Measurements from ENCODE around the gene AREL1.

AREL1 gene

DNA sequence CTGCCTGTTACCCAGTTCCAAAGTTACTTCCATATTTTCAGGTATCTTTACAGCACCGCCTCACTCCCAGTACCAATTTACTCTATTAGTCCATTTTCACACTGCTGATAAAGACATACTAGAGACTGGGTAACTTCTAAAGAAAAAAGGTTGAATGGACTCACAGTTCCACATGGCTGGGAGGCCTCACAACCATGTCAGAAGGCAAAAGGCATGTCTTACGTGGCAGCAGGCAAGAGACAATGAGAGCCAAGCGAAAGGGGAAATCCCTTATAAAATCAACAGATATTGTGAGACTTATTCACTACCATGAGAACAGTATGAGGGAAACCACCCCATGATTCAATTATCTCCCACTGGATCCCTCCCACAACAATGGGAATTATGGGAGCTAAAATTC lies 9.8 kb downstream of the AREL1 start:
- DNase-seq (ENCODE audit: low read depth): no peak
- TF ChIP-seq, protein P1, sequence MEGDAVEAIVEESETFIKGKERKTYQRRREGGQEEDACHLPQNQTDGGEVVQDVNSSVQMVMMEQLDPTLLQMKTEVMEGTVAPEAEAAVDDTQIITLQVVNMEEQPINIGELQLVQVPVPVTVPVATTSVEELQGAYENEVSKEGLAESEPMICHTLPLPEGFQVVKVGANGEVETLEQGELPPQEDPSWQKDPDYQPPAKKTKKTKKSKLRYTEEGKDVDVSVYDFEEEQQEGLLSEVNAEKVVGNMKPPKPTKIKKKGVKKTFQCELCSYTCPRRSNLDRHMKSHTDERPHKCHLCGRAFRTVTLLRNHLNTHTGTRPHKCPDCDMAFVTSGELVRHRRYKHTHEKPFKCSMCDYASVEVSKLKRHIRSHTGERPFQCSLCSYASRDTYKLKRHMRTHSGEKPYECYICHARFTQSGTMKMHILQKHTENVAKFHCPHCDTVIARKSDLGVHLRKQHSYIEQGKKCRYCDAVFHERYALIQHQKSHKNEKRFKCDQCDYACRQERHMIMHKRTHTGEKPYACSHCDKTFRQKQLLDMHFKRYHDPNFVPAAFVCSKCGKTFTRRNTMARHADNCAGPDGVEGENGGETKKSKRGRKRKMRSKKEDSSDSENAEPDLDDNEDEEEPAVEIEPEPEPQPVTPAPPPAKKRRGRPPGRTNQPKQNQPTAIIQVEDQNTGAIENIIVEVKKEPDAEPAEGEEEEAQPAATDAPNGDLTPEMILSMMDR (IDR thresholded peaks at IDR 0.05; ENCODE audit: control insufficient read depth, insufficient read depth, low read depth, low read length, missing control alignments): no peak
- H3K4me3 ChIP-seq (ENCODE audit: control insufficient read depth, low read depth, low read length): no peak overlapping the region

DNA sequence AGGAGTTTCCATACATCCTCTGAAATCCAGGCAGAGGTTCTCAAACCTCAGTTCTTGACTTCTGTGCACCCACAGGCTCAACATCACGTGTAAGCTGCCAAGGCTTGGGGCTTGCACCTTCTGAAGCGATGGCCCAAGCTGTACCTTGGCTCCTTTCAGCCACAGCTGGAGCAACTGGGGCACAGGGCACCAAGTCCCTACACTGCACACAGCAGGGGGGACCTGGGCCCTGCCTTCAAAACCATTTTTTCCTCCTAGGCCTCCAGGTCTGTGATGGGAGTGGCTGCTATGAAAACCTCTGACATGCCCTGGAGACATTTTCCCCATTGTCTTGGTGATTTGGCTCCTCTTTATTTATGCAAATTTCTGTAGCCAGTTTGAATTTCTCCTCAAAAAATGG lies 10.6 kb downstream of the AREL1 start:
- no peak for DNase-seq (ENCODE audit: low read depth)
- H3K4me3 ChIP-seq (ENCODE audit: control insufficient read depth, low read depth, low read length): no peak overlapping the region
- TF ChIP-seq, protein P1 (IDR thresholded peaks at IDR 0.05; ENCODE audit: control insufficient read depth, insufficient read depth, low read depth, low read length, missing control alignments): no peak

DNA sequence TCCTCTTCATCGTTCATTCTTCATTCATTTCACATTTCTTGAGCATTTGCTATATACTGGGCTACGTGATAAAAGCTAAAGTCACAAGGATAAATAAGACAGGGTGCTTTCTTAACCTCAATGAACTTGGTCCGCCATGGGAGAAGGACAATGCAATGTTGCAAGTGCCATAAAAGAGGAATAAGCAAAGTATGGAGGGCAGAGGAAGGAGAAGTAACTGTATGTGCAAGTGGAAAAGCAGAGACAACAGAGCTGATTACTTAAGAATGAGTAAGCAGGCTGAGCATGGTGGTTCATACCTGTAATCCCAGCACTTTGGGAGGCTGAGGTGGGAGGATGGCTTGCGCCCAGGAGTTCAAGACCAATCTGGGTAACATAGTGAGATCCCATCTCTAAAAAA lies 14.4 kb downstream of the AREL1 start:
- H3K4me3 ChIP-seq (ENCODE audit: control insufficient read depth, low read depth, low read length): no peak overlapping the region
- TF ChIP-seq, protein P1 (IDR thresholded peaks at IDR 0.05; ENCODE audit: control insufficient read depth, insufficient read depth, low read depth, low read length, missing control alignments): no peak
- no peak for DNase-seq (ENCODE audit: low read depth)

DNA sequence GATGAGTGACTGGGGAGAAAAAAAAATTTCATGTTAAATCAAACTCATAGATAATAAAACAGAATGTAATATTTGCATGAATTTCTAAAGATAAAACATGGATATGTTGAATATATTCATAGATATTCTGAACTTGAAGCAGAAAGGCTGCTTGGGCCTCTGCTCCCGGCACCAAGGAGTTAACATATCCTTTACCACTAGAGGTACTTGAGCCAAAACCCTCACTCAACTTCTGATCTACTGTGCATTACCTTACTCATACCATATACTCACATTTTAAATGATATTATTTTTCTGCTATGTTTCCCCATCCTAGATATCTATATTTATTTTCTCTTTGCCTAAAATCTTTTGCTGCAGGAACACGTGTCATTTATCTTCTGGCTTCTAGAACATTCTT lies 14.9 kb downstream of the AREL1 start:
- no peak overlapping the region for H3K4me3 ChIP-seq (ENCODE audit: control insufficient read depth, low read depth, low read length)
- no peak for DNase-seq (ENCODE audit: low read depth)
- TF ChIP-seq, protein P1 (IDR thresholded peaks at IDR 0.05; ENCODE audit: control insufficient read depth, insufficient read depth, low read depth, low read length, missing control alignments): no peak

DNA sequence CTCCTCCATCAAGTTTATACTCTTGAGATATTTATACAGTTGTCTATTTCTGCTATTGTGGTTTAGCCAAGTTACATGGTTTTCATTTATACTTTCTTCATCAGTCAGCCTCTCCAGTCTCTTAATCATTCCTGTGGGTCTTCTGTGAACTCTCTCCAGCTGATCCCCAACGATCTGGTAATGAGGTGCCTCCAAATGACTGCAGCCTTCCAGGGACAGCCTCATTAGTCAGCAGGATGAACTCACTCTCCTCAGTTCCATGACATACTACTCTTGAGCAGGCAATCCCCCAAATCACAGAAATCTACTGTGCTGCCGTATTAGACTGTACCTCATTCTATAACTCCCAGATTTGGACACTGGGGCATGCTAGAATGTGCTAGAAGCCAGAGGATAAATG lies 15.3 kb downstream of the AREL1 start:
- no peak overlapping the region for H3K4me3 ChIP-seq (ENCODE audit: control insufficient read depth, low read depth, low read length)
- peak; percentile 59 for DNase-seq (ENCODE audit: low read depth)
- TF ChIP-seq, protein P1 (IDR thresholded peaks at IDR 0.05; ENCODE audit: control insufficient read depth, insufficient read depth, low read depth, low read length, missing control alignments): no peak

DNA sequence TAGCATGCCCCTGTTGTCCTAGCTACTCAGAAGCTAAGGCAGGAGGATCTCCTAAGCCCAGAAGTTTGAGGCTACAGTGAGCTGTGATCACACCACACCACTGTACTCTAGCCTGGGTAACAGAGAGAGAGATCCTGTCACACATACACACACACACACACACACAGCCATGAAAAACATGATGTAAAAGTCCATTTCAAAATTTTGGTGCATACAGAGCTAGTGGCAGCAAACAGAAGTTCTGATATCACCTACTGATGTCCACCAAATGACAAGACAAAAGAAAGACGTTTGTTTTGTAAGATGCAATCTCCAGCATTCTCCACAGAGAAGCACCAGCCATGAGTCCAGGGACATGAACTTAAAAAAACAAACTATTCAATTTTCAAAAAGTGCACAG lies 15.9 kb downstream of the AREL1 start:
- no peak overlapping the region for H3K4me3 ChIP-seq (ENCODE audit: control insufficient read depth, low read depth, low read length)
- TF ChIP-seq, protein P1 (IDR thresholded peaks at IDR 0.05; ENCODE audit: control insufficient read depth, insufficient read depth, low read depth, low read length, missing control alignments): no peak
- no peak for DNase-seq (ENCODE audit: low read depth)

DNA sequence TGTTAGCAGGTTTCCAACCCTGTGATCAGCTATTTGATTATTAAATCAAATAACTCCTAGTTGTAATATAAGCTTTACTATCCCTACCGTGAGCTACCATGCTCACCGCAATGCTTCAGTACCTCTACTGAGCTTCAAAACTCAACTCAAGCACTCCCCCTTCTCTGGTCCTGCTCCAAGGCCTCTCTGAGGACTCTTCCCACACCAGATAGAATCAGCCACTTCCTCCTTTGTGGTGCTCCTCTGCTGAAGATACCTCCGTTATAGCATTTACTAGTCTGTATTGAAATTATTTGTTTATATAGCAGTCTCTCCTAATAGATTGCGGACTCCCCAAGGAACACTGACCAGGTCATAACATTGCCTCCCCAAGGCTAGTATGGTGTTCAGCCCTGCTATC lies 17.5 kb downstream of the AREL1 start:
- H3K4me3 ChIP-seq (ENCODE audit: control insufficient read depth, low read depth, low read length): no peak overlapping the region
- DNase-seq (ENCODE audit: low read depth): no peak
- TF ChIP-seq, protein P1 (IDR thresholded peaks at IDR 0.05; ENCODE audit: control insufficient read depth, insufficient read depth, low read depth, low read length, missing control alignments): no peak

All from AG09309 (cell line).